ENCODE measurements around the gene CAMK1G.

Gene CAMK1G

GRCh38 chr1:209643285-209644020 lies 59.9 kb downstream of the CAMK1G start:
- DNase-seq, result no peak

- no peak for DNase-seq
Observed at GRCh38 chr1:209645574-209646452, 62.3 kb downstream of the CAMK1G start.

- no peak for DNase-seq
Observed at GRCh38 chr1:209646558-209646957, 63.0 kb downstream of the CAMK1G start.

- no peak for DNase-seq
Observed at GRCh38 chr1:209647156-209647555, 63.6 kb downstream of the CAMK1G start.

- DNase-seq, result no peak
Observed at GRCh38 chr1:209648346-209648745, 64.8 kb downstream of the CAMK1G start.

GRCh38 chr1:209648931-209649776 lies 65.6 kb downstream of the CAMK1G start:
- DNase-seq, result no peak

- DNase-seq, result no peak
Observed at GRCh38 chr1:209650454-209650853, 66.9 kb downstream of the CAMK1G start.

GRCh38 chr1:209651138-209651587 lies 67.6 kb downstream of the CAMK1G start:
- no peak for DNase-seq

- no peak for DNase-seq
Observed at GRCh38 chr1:209652121-209652735, 68.7 kb downstream of the CAMK1G start, which contains the start of gene LAMB3. TSS of gene LAMB3 (minus strand) at chr1:209652425. CDS start at chr1:209650944, 1,481 bp downstream.

GRCh38 chr1:209652873-209653401 lies 69.4 kb downstream of the CAMK1G start:
- DNase-seq, result peak; percentile 29

GRCh38 chr1:209653915-209654351 lies 70.4 kb downstream of the CAMK1G start:
- no peak for DNase-seq

GRCh38 chr1:209655411-209656231 lies 72.1 kb downstream of the CAMK1G start:
- DNase-seq, result no peak

- no peak for DNase-seq
Observed at GRCh38 chr1:209657140-209657879, 73.8 kb downstream of the CAMK1G start.

- DNase-seq, result no peak
Observed at GRCh38 chr1:209657918-209658317, 74.4 kb downstream of the CAMK1G start.

GRCh38 chr1:209659909-209660308 lies 76.4 kb downstream of the CAMK1G start:
- no peak for DNase-seq

GRCh38 chr1:209661071-209661470 lies 77.6 kb downstream of the CAMK1G start:
- DNase-seq, result no peak

- DNase-seq, result no peak
Observed at GRCh38 chr1:209662879-209663327, 79.4 kb downstream of the CAMK1G start.

Data from NCI-H1436 (cell line).